ENCODE results near the gene PTMA. TPM values are rescaled to one million over a fixed set of nuclear protein-coding genes. Genes with fewer than 3 reads are reported as not detected.
A peak's percentile ranks its signal among the peaks of the same experiment; 100 is the strongest.

The PTMA gene
- total RNA-seq, 2 donors from 2014 or later: 234 to 430 TPM

DNA sequence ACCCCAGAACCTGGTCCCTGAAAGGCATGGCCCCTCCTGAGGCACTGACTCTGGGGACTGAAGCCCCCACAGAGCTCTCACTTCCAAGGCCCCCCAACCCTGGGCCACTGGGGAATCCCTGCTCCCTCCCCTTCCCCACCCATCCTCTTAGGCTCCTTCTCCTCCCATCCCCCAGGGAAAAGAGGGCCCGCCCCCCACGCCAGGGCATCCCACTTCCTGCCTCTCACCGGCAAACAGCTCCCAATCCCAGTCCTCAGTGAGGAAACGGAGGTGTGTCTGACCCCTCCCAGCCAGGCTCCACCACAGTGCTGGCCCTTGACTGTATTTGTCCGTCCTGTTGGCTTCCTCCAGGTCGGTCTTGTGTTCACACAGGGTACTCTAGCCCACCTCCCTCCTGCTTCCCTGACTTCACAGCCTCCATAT lies 35.0 kb upstream of the PTMA start:
- no peaks in the 10 kb centered on the region for H3K36me3 ChIP-seq
- no peaks in the 10 kb centered on the region for H3K27me3 ChIP-seq
- no peaks in the 10 kb centered on the region for H3K9me3 ChIP-seq
- H3K27ac ChIP-seq: peak overlapping the region; percentile 76 to 81
- H3K4me3 ChIP-seq: peak overlapping the region in 1 of 2 donors; percentile 9
- DNase-seq (ENCODE audit: low spot score): no peak
- no peak for TF ChIP-seq CTCF (IDR thresholded peaks at IDR 0.05)
- H3K4me1 ChIP-seq: peaks cover 0 to 54% of the 10 kb centered on the region in 2 donors

DNA sequence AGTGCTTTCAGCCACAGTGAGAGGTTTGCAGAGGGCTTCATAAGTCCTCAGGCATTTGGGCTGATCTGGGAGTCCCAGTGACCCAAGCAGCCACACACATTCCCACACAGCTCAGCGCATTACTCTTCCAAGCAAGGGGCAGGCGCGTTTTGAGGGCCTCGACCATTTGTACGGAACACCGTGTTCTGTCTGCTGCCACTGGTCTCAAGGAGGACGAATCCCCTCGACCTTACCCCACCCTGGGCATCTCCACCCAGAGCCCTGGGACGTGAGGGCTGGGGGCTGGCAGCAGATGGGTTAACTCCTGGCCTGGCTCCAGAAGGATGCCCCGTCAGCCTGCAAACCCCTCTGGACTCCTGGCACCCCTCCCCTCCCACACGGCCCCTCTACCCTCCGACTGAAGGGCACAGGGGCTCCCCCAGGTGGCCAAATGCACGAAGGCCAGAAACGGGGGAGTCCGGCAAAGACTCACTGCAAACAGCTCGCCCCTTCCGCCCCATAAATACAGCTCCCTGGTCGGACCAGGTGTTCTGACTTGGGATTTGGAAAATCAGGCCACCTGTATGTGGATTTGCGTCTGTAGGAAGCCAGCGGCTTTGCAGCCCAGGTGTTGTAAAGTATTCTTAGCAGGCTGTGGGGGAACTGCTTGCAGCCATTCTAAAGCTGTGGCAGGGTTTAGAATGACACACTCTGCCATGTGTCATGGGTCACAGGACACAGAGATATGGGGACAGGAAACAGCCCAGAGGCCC lies 33.6 kb upstream of the PTMA start:
- H3K4me3 ChIP-seq: no peak overlapping the region
- no peaks in the 10 kb centered on the region for H3K9me3 ChIP-seq
- no peaks in the 10 kb centered on the region for H3K36me3 ChIP-seq
- peak overlapping the region; percentile 76 to 81 for H3K27ac ChIP-seq
- peak; percentile 90 to 92 for TF ChIP-seq CTCF (IDR thresholded peaks at IDR 0.05)
- H3K4me1 ChIP-seq: peaks cover 0 to 53% of the 10 kb centered on the region in 2 donors
- peak; percentile 77 for DNase-seq (ENCODE audit: low spot score)
- H3K27me3 ChIP-seq: no peaks in the 10 kb centered on the region

GRCh38 chr2:231676243-231676642 lies 32.1 kb upstream of the PTMA start:
- Histone ChIP-seq H3K27me3 (no peaks in the 10 kb centered on the region), H3K9me3 (no peaks in the 10 kb centered on the region), H3K36me3 (no peaks in the 10 kb centered on the region), H3K27ac (no peak overlapping the region), H3K4me3 (no peak overlapping the region), H3K4me1 (peaks cover 0 to 48% of the 10 kb centered on the region in 2 donors)
- DNase-seq (ENCODE audit: low spot score): no peak
- no peak for TF ChIP-seq CTCF (IDR thresholded peaks at IDR 0.05)

- no peak overlapping the region for H3K4me3 ChIP-seq
- H3K27ac ChIP-seq: no peak overlapping the region
- peaks cover 0 to 45% of the 10 kb centered on the region in 2 donors for H3K4me1 ChIP-seq
- peak; percentile 90 to 94 for TF ChIP-seq CTCF (IDR thresholded peaks at IDR 0.05)
- H3K9me3 ChIP-seq: no peaks in the 10 kb centered on the region
- H3K36me3 ChIP-seq: no peaks in the 10 kb centered on the region
- DNase-seq (ENCODE audit: low spot score): peak; percentile 95
- H3K27me3 ChIP-seq: no peaks in the 10 kb centered on the region
Measured at GRCh38 chr2:231677632-231678104, 30.7 kb upstream of the PTMA start.

DNA sequence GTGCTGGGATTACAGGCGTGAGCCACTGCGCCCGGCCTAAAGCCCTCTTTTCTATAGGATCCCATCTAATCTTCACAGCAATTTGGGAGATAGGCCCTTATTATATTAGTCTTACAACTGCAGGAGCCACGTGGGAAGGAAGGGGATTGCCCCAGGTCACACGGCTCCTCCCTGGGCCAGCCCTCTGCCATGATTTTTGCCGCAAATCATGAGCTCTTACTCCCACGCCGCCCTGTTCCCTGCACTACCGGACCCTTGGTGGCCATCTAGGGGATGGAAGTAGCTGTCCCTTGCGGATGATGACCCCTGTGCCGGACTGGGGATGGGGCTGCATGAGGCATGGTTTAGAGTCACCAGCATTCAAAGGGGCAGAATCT lies 28.4 kb upstream of the PTMA start:
- DNase-seq (ENCODE audit: low spot score): no peak
- H3K4me1 ChIP-seq: peaks cover 0 to 36% of the 10 kb centered on the region in 2 donors

More for the DNA sequence above, 28.4 kb upstream of the PTMA start:
- Histone ChIP-seq H3K9me3 (no peaks in the 10 kb centered on the region), H3K36me3 (no peaks in the 10 kb centered on the region), H3K27ac (peak overlapping the region; percentile 91 to 95), H3K4me3 (no peak overlapping the region), H3K27me3 (no peaks in the 10 kb centered on the region)
- no peak for TF ChIP-seq CTCF (IDR thresholded peaks at IDR 0.05)

Data from right atrium auricular region (tissue), 2 donors.